Central memory CD8-positive, alpha-beta T cell (primary cell): ENCODE measurements around the gene CLEC16A.

Experiments used
- ATAC-seq: fragments of 150-1000 bp; cut with Tn5 transposase; replicated peaks from 2 replicates; pipeline ENCODE4 v1.10.0; 2022; ENCODE audit warnings: mild to moderate bottlenecking, moderate FRiP score, moderate number of reproducible peaks; ENCODE audit not compliant: poor library complexity, severe bottlenecking; ENCODE audit errors: extremely low read depth
- DNase-seq, 2 donors: peaks; one replicate each; pipeline ENCODE4 v3.0.0; 2021; ENCODE audit warnings: low spot score in 2 of 2
- H3K27ac Mint-ChIP-seq: one replicate; pipeline ENCODE4 v1.8.0; 2022; ENCODE audit warnings: low read depth, mild to moderate bottlenecking, moderate library complexity, mixed read lengths
- H3K27me3 Mint-ChIP-seq: one replicate; pipeline ENCODE4 v1.8.0; 2022; ENCODE audit warnings: mixed read lengths
- H3K36me3 Mint-ChIP-seq: one replicate; pipeline ENCODE4 v1.8.0; 2022; ENCODE audit warnings: mild to moderate bottlenecking, moderate library complexity, mixed read lengths; ENCODE audit not compliant: insufficient read depth
- H3K4me1 Mint-ChIP-seq: one replicate; pipeline ENCODE4 v1.8.0; 2022; ENCODE audit warnings: mixed read lengths
- H3K4me3 Mint-ChIP-seq: one replicate; pipeline ENCODE4 v1.8.0; 2022; ENCODE audit warnings: mild to moderate bottlenecking, moderate library complexity, mixed read lengths
- H3K9me3 Mint-ChIP-seq: one replicate; pipeline ENCODE4 v1.8.0; 2022; ENCODE audit warnings: mixed read lengths

Gene CLEC16A

DNA sequence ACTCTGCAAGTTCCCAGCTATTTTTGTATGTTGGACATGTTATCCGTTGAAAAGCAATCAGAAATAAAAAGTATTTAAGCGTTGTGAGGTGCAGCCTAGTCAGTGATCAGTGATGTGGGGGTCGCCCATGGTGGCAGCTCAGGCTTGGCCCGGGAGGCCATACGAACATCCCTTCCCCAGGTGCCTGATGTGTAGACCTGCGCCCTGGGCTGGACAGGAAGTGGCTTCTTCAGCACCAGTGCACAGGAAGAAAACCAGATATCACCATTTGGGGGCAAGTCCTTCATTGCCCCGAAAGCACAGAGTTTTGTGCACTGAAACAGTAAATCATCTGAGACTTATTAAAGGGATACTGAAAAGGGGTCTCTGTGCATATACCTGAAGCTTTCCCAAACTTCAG is 212.8 kb downstream of the CLEC16A start:
- Mint-ChIP-seq H3K27ac (no peak overlapping the region), H3K27me3 (no peaks in the 10 kb centered on the region), H3K9me3 (no peaks in the 10 kb centered on the region), H3K36me3 (no peaks in the 10 kb centered on the region), H3K4me3 (no peak overlapping the region), H3K4me1 (peaks cover 10% of the 10 kb centered on the region)
- ATAC-seq (no peak), DNase-seq (no peak)

DNA sequence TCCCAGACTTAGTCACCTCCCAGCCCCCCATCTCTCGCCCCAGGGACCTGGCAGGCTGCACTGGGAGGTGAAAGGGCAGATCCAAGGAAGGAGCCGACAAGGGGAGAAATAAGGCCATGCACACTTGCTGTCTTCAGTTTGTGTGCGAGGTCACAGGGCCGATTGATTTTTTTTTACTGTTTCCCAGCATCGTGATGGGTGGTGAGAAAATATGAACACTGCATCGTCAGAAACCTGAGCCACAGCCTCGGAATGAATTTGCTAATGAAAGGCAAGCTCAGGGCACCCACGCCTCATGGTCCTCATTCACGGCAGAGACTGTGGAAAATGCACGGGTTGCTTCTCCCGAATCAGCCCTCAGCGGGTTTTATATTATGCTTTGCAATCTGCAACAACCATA is 213.7 kb downstream of the CLEC16A start:
- ATAC-seq: no peak
- no peak for DNase-seq
- Mint-ChIP-seq H3K4me3 (no peak overlapping the region), H3K27ac (no peak overlapping the region), H3K9me3 (no peaks in the 10 kb centered on the region), H3K36me3 (no peaks in the 10 kb centered on the region), H3K27me3 (no peaks in the 10 kb centered on the region), H3K4me1 (peaks cover 10% of the 10 kb centered on the region)

DNA sequence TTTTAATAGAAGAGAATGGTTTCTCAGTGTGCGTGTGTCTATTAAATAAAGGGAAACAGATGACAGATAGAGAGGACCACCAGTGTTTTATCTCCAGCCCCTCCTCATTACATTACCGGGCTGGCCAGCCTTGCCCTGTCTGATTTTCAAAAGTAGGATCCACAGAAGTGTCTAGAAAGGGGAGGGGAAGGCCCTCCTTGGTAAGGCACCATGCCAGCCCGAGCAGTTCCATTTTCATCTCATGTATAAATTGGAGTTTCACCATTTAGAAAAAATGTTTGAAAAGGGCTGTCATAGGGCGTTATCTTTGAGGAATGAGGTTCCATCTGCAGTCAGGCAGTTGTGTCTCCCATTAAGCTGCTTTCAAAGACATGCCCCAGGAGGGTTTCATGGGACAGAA is 214.9 kb downstream of the CLEC16A start:
- no peak for DNase-seq
- no peak overlapping the region for H3K4me3 Mint-ChIP-seq
- no peaks in the 10 kb centered on the region for H3K27me3 Mint-ChIP-seq
- ATAC-seq: no peak
- no peaks in the 10 kb centered on the region for H3K9me3 Mint-ChIP-seq
- no peaks in the 10 kb centered on the region for H3K36me3 Mint-ChIP-seq
- peaks cover 10% of the 10 kb centered on the region for H3K4me1 Mint-ChIP-seq
- no peak overlapping the region for H3K27ac Mint-ChIP-seq

DNA sequence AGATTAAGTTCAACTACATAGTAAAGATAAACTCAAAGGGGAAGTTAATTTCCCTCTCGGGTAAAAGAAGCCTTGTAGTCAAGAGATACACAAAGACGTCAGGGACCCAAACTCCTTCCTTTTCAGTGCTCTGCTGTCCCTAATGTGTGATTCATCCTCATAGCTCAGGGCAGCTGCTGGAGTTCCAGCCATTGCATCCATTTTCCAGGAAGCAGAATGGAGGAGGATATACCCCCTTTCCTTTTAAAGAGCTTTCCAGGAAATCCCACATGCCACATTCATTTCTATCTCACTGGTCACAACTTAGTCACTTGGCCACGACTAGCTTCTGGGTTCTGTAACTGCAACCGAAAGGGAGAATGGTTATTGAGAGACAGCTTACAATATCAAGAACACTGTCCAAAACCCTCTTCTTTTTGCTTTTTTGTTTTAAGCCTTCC is 216.3 kb downstream of the CLEC16A start:
- ATAC-seq (no peak), DNase-seq (no peak)
- Mint-ChIP-seq H3K4me3 (no peak overlapping the region), H3K27ac (no peak overlapping the region), H3K9me3 (no peaks in the 10 kb centered on the region), H3K4me1 (peaks cover 10% of the 10 kb centered on the region), H3K27me3 (no peaks in the 10 kb centered on the region), H3K36me3 (no peaks in the 10 kb centered on the region)

DNA sequence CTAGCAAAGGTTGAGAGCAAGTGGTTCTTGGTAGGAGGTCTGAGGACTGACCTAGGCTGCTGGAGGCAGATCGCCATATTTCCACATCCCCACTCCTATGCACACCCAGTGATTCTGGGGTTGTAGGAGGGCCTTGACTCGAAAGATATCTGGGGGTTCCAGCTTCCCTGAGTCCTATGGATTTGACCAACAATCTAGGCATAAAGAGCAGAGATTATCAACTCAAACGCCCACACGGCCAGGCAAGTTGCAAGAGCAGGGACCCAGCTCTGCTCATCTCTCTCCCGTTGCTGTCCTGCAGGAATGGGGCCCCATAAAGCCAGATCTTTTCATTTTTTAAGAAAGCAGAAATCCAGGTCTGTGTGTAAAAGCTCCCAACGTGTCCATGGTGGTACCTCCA is 217.1 kb downstream of the CLEC16A start:
- DNase-seq (no peak), ATAC-seq (no peak)
- no peaks in the 10 kb centered on the region for H3K27me3 Mint-ChIP-seq
- no peak overlapping the region for H3K4me3 Mint-ChIP-seq
- H3K36me3 Mint-ChIP-seq: no peaks in the 10 kb centered on the region
- peaks cover 10% of the 10 kb centered on the region for H3K4me1 Mint-ChIP-seq
- no peaks in the 10 kb centered on the region for H3K9me3 Mint-ChIP-seq
- H3K27ac Mint-ChIP-seq: no peak overlapping the region

DNA sequence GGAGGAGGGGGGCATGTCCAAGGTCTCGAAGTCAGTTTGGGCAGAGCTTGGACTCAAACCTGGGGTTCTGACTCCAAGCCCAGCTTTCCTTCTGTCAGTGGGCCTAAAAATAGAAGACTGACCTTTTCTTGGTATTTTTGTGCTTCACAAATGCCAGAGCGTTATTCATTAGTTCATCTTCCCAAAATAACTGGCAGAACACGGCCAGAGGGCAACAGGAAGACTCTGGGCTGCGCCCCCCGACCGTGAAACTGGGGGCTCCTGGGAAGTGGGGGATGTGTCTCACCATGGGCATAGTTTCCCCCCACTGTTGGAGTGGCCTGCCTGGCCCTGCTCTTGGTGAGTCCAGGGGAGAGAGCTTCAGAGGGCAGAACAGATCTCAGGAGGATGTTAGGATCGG is 217.6 kb downstream of the CLEC16A start:
- DNase-seq: no peak
- Mint-ChIP-seq H3K9me3 (no peaks in the 10 kb centered on the region), H3K4me1 (peaks cover 10% of the 10 kb centered on the region), H3K36me3 (no peaks in the 10 kb centered on the region), H3K27ac (no peak overlapping the region), H3K4me3 (no peak overlapping the region), H3K27me3 (no peaks in the 10 kb centered on the region)
- ATAC-seq: no peak

DNA sequence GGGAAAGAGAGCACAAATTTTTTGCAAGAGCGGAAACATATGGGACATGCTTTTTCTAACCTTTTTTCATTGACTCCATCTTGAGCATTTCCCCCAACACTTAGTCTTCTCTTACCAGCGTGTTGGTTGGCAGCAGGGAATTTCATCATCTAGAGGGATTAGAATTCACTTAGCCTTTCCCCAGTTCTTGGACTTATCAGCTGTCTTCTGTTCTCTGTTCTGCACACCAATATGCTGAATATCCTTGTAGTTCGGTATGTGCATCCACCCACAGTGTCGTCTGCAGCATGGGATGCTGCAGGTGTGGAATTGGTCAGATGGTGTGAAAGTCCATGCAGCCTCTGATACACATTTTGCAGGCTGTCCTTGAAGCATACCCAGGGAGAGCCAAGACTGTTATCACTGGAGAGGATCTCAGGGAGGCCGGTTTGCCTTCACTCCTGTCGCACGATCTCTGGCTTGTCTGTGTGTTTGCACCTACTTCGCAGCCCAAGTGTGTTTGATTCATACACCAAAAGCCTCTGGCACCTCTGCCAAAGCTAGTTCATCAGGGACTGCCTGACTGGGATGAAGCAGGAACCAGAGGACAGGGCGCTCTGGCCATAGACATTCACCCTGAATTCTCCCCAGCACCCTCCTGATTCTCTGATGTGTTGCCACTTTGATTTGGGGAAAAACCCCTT is 218.4 kb downstream of the CLEC16A start:
- Mint-ChIP-seq H3K9me3 (no peaks in the 10 kb centered on the region), H3K4me3 (no peak overlapping the region), H3K27me3 (no peaks in the 10 kb centered on the region), H3K4me1 (peaks cover 10% of the 10 kb centered on the region), H3K36me3 (no peaks in the 10 kb centered on the region), H3K27ac (no peak overlapping the region)
- DNase-seq (no peak), ATAC-seq (no peak)

DNA sequence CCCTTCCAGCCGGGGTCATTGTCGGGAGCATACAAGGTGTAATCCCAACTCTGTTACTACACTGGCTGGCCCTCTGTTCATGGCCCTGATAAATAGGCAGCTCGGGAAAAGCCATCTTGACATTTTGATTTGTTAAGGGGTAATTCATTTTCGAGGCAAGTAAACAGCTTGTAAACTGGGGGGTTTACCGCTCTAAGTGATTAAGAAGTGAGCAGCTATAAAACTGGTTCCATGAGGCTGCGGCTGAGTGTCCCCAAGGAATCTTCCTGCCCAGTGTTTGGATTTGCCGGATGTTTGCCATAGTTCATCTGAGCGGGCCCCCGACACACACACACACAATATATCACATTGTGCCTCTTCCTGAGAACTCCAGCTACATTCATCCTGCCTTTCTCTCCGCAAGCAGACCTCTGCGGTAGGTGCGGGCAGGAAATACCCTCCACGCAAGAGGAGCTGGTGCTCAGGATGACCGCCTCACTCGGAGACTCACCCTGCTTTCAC is 219.4 kb downstream of the CLEC16A start:
- Mint-ChIP-seq H3K27me3 (no peaks in the 10 kb centered on the region), H3K4me1 (peaks cover 10% of the 10 kb centered on the region), H3K4me3 (no peak overlapping the region), H3K9me3 (no peaks in the 10 kb centered on the region), H3K36me3 (no peaks in the 10 kb centered on the region), H3K27ac (no peak overlapping the region)
- ATAC-seq (no peak), DNase-seq (no peak)

DNA sequence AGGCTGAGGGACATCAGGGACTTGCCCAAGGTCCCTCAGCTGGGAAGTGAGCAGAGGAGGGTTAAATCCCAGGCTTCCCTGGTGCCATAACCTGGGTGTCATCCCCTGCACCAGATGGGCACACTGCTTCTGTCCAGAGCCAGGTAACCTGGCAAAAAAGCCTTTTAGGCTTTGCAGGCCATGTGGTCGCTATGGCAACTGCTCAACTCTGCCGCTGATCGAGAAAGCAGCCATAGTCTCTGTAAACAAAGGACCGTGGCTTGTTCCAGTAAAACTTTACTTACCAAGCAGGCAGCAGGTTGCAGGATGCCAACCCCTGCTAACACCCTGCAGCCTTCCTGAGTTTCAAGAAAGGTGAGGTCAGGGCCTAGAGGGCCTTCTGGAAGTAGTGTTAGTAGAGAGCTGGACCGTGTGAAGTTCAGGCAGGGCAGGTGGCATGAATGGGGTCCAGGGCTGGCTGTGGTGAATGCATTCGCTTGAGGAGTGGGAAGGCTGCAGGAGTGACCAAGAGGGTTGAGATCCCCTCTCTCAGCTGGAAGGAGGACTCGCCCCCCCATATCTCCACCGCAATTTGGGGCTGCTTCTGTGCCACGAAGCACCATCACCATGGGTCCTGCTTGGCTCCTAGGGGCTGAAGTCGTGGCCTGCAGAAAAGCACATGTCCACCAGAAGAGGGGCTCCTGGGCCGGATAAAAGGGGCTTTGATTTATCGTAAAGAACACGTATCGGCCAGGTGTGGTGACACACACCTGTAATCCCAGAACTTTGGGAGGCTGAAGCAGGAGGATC is 220.3 kb downstream of the CLEC16A start:
- ATAC-seq (no peak), DNase-seq (no peak)
- no peaks in the 10 kb centered on the region for H3K9me3 Mint-ChIP-seq
- peaks cover 10% of the 10 kb centered on the region for H3K4me1 Mint-ChIP-seq
- no peak overlapping the region for H3K27ac Mint-ChIP-seq
- no peaks in the 10 kb centered on the region for H3K36me3 Mint-ChIP-seq
- H3K27me3 Mint-ChIP-seq: no peaks in the 10 kb centered on the region
- H3K4me3 Mint-ChIP-seq: no peak overlapping the region

DNA sequence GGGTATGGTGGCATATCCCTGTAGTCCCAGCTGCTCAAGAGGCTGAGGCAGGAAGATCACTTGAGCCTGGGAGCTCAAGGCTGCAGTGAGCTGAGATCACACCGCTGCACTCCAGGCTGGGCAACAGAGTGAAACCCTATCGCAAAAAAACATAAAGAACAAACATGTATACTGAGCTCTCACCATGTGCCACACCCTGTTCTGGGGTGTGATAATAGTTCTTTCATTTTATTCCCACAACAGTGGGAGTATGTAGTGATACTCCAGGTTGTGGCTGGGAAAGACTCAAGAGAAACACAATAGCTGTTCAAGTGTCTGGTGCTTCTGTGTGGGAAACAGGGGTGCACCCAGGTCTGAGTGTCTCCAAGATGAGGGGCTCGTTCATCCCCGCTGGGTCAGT is 221.0 kb downstream of the CLEC16A start:
- H3K27ac Mint-ChIP-seq: no peak overlapping the region
- H3K36me3 Mint-ChIP-seq: peaks cover 1% of the 10 kb centered on the region
- H3K4me3 Mint-ChIP-seq: no peak overlapping the region
- ATAC-seq (no peak), DNase-seq (no peak)
- H3K27me3 Mint-ChIP-seq: no peaks in the 10 kb centered on the region
- H3K9me3 Mint-ChIP-seq: no peaks in the 10 kb centered on the region
- H3K4me1 Mint-ChIP-seq: peaks cover 8% of the 10 kb centered on the region

DNA sequence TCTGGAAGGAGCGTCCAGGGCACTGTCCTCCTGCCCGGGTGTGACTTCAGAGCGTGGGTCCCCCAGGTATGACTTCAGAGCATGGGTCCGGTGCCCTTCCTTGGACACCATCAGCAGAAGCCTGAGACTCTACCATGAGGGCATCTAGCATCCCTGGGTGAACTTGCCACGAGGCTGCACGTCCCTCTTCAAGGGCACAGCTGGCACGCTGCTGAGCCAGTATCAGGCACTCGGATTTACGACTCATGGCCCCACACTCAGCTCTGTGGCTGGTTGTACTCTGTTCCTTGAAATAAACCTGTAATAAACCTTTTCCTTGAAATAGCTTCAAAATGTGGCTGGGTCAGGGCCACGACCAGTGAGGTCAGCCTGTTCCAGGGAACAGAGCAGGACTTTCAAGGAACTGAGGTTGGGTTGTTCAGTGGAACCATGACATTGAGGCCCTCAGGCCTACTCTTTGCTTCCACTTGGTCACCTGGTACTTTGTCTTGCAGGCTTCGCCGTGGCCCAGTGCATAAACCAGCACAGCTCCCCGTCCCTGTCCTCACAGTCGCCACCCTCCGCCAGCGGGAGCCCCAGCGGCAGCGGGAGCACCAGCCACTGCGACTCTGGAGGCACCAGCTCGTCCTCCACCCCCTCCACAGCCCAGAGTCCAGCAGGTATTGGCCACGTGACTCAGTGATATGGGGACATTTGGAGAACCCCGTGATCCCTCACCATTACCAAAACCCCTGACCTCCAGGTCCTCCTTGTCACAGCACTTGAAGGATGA is 221.7 kb downstream of the CLEC16A start:
- no peak for ATAC-seq
- no peaks in the 10 kb centered on the region for H3K27me3 Mint-ChIP-seq
- H3K9me3 Mint-ChIP-seq: no peaks in the 10 kb centered on the region
- H3K36me3 Mint-ChIP-seq: peaks cover 3% of the 10 kb centered on the region
- H3K4me3 Mint-ChIP-seq: no peak overlapping the region
- no peak for DNase-seq
- no peak overlapping the region for H3K27ac Mint-ChIP-seq
- peaks cover 4% of the 10 kb centered on the region for H3K4me1 Mint-ChIP-seq

DNA sequence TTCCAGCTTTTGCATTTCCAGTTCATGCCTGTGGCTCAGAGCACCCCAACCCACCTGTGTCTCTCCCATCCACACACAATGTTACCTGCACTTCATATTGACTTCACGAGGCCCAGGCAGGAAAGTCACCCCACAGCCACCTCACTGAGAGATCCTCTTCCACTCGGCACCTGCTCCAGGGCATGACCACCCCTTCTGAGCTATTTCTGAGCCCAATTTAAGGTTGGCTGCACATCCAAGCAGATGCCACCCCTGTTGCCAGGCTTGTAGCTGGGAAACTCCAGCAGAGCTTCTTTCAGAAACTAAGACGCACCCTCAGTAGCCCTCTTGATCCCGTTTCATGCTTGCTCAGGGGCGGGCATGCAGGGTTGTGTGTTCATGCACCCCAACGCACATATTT is 223.2 kb downstream of the CLEC16A start:
- H3K27ac Mint-ChIP-seq: no peak overlapping the region
- peaks cover 9% of the 10 kb centered on the region for H3K4me1 Mint-ChIP-seq

More for the DNA sequence above, 223.2 kb downstream of the CLEC16A start:
- peaks cover 3% of the 10 kb centered on the region for H3K36me3 Mint-ChIP-seq
- DNase-seq (no peak), ATAC-seq (no peak)
- no peaks in the 10 kb centered on the region for H3K27me3 Mint-ChIP-seq
- no peak overlapping the region for H3K4me3 Mint-ChIP-seq
- H3K9me3 Mint-ChIP-seq: no peaks in the 10 kb centered on the region
